Chondrocyte (in vitro differentiated cells): ENCODE data around the gene GNAT1. TPM values are rescaled to one million over a fixed set of nuclear protein-coding genes. Genes with fewer than 3 reads are reported as not detected.

Experiments used
- DNase-seq: peaks from one replicate; pipeline ENCODE4 v3.0.0; 2021; ENCODE audit warnings: mixed read lengths, low spot score
- H3K27ac Mint-ChIP-seq: one replicate; pipeline ENCODE4 v1.8.0; 2021; ENCODE audit warnings: mild to moderate bottlenecking, moderate library complexity, mixed read lengths; ENCODE audit not compliant: unreplicated experiment
- H3K27me3 Mint-ChIP-seq: 2 replicates; pipeline ENCODE4 v1.8.0; 2021; ENCODE audit warnings: low read depth, mixed read lengths
- H3K36me3 Mint-ChIP-seq: 2 replicates; pipeline ENCODE4 v1.8.0; 2021; ENCODE audit warnings: low read depth, mixed read lengths
- H3K4me1 Mint-ChIP-seq: 2 replicates; pipeline ENCODE4 v1.8.0; 2021; ENCODE audit warnings: low read depth, mild to moderate bottlenecking, mixed read lengths
- H3K4me3 Mint-ChIP-seq: one replicate; pipeline ENCODE4 v1.8.0; 2021; ENCODE audit warnings: mild to moderate bottlenecking, moderate library complexity, mixed read lengths; ENCODE audit not compliant: unreplicated experiment
- H3K9me3 Mint-ChIP-seq: 2 replicates; pipeline ENCODE4 v1.8.0; 2021; ENCODE audit warnings: low read depth, mixed read lengths
- total RNA-seq: library from RNA; stranded (reverse); gene quantifications from 3 replicates; pipeline ENCODE4 v1.2.1, GENCODE V29; 2021
- TF ChIP-seq, protein P1 (sequence below): fragments of 200-600 bp; sonication (generic); IDR thresholded peaks from 2 replicates; pipeline ENCODE4 v1.5.0; 2021; ENCODE audit warnings: antibody characterized with exemption, mild to moderate bottlenecking, moderate library complexity

The GNAT1 gene
- total RNA-seq, 1 donor from 2014 or later, result not detected

DNA sequence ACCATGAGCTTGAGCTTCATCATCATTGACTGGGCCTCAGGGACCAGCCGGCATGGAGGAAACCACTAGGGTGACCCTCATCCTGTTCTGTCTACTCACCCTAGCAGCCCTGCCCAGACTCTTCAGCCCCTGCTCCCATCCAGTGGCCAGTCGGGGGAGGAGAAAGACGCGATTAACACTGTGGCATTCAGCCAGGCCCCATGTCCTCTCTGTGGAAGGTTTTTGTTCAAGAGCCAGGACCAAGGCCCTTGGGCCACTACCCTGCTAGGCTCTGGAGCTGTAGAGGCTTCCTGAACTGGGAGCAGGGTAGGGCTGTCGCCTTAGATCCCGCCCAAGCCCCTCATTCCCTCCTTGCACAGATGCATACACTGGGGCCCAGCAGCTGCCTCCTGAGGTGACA is 28.7 kb downstream of the GNAT1 start:
- Mint-ChIP-seq H3K4me3 (no peak overlapping the region), H3K27me3 (peaks cover 9% of the 10 kb centered on the region), H3K9me3 (no peaks in the 10 kb centered on the region), H3K36me3 (no peaks in the 10 kb centered on the region), H3K27ac (no peak overlapping the region), H3K4me1 (no peaks in the 10 kb centered on the region)
- DNase-seq, result no peak
- TF ChIP-seq, protein P1, sequence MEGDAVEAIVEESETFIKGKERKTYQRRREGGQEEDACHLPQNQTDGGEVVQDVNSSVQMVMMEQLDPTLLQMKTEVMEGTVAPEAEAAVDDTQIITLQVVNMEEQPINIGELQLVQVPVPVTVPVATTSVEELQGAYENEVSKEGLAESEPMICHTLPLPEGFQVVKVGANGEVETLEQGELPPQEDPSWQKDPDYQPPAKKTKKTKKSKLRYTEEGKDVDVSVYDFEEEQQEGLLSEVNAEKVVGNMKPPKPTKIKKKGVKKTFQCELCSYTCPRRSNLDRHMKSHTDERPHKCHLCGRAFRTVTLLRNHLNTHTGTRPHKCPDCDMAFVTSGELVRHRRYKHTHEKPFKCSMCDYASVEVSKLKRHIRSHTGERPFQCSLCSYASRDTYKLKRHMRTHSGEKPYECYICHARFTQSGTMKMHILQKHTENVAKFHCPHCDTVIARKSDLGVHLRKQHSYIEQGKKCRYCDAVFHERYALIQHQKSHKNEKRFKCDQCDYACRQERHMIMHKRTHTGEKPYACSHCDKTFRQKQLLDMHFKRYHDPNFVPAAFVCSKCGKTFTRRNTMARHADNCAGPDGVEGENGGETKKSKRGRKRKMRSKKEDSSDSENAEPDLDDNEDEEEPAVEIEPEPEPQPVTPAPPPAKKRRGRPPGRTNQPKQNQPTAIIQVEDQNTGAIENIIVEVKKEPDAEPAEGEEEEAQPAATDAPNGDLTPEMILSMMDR, result no peak

DNA sequence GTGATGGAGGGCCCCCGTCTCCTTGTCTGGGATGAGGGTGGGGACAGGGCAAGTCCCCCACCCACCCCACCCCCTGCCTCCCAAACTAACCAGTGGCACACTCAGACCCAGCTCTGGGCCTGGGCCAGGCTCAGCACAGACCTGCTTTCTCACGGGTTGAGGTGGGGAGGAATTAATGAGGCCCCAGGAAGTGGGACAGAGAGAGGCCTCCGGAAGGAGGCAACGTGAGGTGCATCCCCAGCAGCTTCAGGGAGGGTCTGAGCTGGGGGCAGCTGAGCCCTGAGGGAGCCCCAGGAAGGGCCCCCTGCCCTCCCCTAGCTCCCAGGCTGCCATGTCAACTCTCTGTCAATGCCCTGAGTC is 29.6 kb downstream of the GNAT1 start:
- Mint-ChIP-seq H3K9me3 (no peaks in the 10 kb centered on the region), H3K27ac (no peak overlapping the region), H3K4me1 (peaks cover 3% of the 10 kb centered on the region), H3K4me3 (no peak overlapping the region), H3K27me3 (peaks cover 9% of the 10 kb centered on the region), H3K36me3 (no peaks in the 10 kb centered on the region)
- no peak for DNase-seq
- TF ChIP-seq, protein P1, result no peak

DNA sequence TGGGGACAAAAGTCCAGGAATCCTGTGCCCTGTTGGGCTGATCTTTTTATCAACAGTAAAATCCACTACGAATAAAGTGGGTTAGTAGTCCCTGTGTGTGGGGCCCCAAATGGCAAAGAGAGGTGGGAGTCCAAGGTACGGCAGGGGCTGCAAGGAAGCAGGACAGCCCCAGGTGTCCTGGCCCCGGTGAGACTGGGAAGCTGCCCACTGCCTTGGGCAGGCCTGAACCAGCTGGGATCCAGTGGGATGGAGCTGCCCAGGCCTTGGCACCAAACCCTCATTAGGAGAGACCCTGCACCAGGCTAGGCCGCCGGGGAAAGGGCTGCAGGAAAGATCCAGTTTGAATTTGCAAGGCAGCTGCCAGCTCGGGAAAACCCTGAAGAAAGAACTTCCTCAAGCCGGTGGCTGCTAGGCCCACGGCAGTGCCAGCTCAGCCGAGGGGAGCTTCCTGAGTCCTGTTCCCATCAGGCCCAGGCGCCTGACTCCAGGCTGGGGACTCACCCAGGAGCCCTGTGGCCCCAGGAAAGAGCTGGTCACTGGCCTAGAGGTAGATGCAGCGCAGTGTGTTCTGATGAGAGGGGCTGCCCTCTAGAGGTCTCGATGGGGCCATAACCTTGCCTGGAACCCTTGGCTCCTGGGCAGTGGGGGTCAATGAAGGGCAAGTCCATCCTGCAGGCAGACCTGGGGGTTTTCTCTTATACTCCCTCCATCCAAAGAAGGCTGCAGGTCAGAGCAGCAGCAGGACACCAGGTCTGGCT is 30.2 kb downstream of the GNAT1 start:
- Mint-ChIP-seq H3K4me1 (peaks cover 6% of the 10 kb centered on the region), H3K4me3 (no peak overlapping the region), H3K27me3 (peaks cover 9% of the 10 kb centered on the region), H3K27ac (no peak overlapping the region), H3K36me3 (no peaks in the 10 kb centered on the region), H3K9me3 (no peaks in the 10 kb centered on the region)
- TF ChIP-seq, protein P1, result no peak
- no peak for DNase-seq

DNA sequence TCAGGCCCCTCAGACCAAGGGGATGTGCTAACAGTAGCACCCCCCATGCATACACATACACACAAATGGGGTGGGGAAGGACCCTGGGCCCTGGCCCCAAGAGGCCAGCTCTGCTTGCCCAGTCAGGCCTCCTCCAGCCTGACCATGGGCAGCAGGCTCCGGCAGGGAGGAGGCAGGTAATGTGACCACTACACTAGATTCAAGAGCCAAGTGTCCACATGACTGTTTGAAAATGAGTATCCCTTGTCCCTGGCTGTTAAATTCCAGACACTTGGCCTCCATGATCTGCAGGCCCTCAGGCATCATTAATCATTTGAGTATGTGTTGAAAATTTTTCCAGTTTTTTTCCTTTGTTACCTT is 30.7 kb downstream of the GNAT1 start:
- H3K27ac Mint-ChIP-seq, result no peak overlapping the region
- H3K4me3 Mint-ChIP-seq, result no peak overlapping the region
- no peaks in the 10 kb centered on the region for H3K36me3 Mint-ChIP-seq
- peaks cover 11% of the 10 kb centered on the region for H3K4me1 Mint-ChIP-seq
- H3K27me3 Mint-ChIP-seq, result peaks cover 9% of the 10 kb centered on the region
- DNase-seq, result no peak
- TF ChIP-seq, protein P1, result no peak
- H3K9me3 Mint-ChIP-seq, result no peaks in the 10 kb centered on the region

DNA sequence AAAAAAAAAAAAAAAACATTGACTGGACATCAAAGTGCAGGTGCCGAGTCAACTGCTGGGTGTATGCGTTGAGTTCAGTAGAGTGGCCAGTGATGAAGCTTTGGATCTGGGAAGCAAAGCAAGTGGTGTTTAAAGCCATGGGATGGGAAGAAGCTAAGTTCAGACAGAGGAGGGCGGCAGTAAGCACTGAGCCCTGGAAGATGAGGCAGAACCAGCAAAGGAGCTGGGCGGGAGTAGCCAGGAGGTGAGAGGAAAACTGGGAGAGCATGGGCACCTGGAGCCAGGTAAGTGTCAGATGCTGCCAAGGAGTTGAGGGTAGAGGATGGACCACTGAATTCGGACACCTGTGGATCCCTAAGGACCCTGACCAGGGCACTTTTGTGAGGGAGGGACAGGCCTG is 33.2 kb downstream of the GNAT1 start:
- TF ChIP-seq, protein P1, result no peak
- Mint-ChIP-seq H3K9me3 (no peaks in the 10 kb centered on the region), H3K27ac (no peak overlapping the region), H3K27me3 (peaks cover 9% of the 10 kb centered on the region), H3K4me1 (peaks cover 22% of the 10 kb centered on the region), H3K4me3 (no peak overlapping the region), H3K36me3 (no peaks in the 10 kb centered on the region)
- DNase-seq, result no peak
